Vagina (tissue), 2 donors: ENCODE measurements around the gene KRTAP19-6.

Experiments used
- CTCF ChIP-seq, 3 experiments: fragments of 450-650 bp in 2 of 3; fragments of 200-600 bp in 1 of 3; sonication (generic) in 1 of 3; IDR thresholded peaks; one replicate each; pipeline ENCODE4 v1.5.1; 2017 to 2019; ENCODE audit warnings: antibody characterized with exemption in 3 of 3, mild to moderate bottlenecking in 2 of 3, moderate library complexity in 2 of 3
- POLR2A ChIP-seq, 2 donors: fragments of 450-650 bp; IDR thresholded peaks; one replicate each; pipeline ENCODE4 v1.6.1; 2017; ENCODE audit warnings: antibody characterized with exemption in 2 of 2, mild to moderate bottlenecking in 2 of 2, moderate library complexity in 2 of 2

GRCh38 chr21:30497065-30497464 lies 44.6 kb downstream of the KRTAP19-6 start, which contains the start of gene KRTAP19-4:
- no peak for TF ChIP-seq CTCF (IDR thresholded peaks at IDR 0.05)
- TF ChIP-seq POLR2A (IDR thresholded peaks at IDR 0.05): no peak
